Caki2 (cell line): Measurements from ENCODE around the gene DPYSL3. TPM values are rescaled to one million over a fixed set of nuclear protein-coding genes. Genes with fewer than 3 reads are reported as not detected.

ENCODE experiments used
- DNase-seq: peaks from one replicate; pipeline ENCODE4 v3.0.0-alpha.2; 2015; ENCODE audit warnings: low read depth
- in situ Hi-C: cut with HindIII; loops from 2 replicates; pipeline ENCODE4 v1.10.0; 2016; ENCODE audit warnings: low sequenced_read_pairs, low pct_unique_long_range_greater_than_20kb, mixed read lengths
- total RNA-seq: library from RNA; depleted of rRNA; stranded (reverse); fragments of >200 nt; shearing (Covaris generic); gene quantifications from 2 replicates; pipeline ENCODE4 v1.2.3, GENCODE V29; 2014; ENCODE audit warnings: low replicate concordance

Gene DPYSL3
- total RNA-seq, 1 experiment from 2014 or later: 186 TPM

- DNase-seq: peak; percentile 64
- in situ Hi-C loops: no loop called here
Measured at GRCh38 chr5:147482706-147483180, 27.1 kb downstream of the DPYSL3 start.

GRCh38 chr5:147481874-147482705 is 27.8 kb downstream of the DPYSL3 start:
- peak; percentile 61 for DNase-seq
- in situ Hi-C loops: no loop called here

GRCh38 chr5:147481376-147481775 is 28.5 kb downstream of the DPYSL3 start:
- DNase-seq: peak; percentile 66
- in situ Hi-C loops: no loop called here

GRCh38 chr5:147479949-147480348 is 29.9 kb downstream of the DPYSL3 start:
- DNase-seq: peak; percentile 76
- in situ Hi-C loops: no loop called here

GRCh38 chr5:147479444-147479843 is 30.4 kb downstream of the DPYSL3 start:
- in situ Hi-C loops: no loop called here

GRCh38 chr5:147474140-147474539 is 35.7 kb downstream of the DPYSL3 start:
- in situ Hi-C loops: no loop called here

More at GRCh38 chr5:147479444-147479843, 30.4 kb downstream of the DPYSL3 start:
- no peak for DNase-seq

GRCh38 chr5:147472664-147473475 is 37.0 kb downstream of the DPYSL3 start:
- no peak for DNase-seq
- in situ Hi-C loops: no loop called here

More at GRCh38 chr5:147474140-147474539, 35.7 kb downstream of the DPYSL3 start:
- no peak for DNase-seq

GRCh38 chr5:147467973-147468508 is 41.8 kb downstream of the DPYSL3 start:
- DNase-seq: no peak
- in situ Hi-C loops: no loop called here

- DNase-seq: no peak
- in situ Hi-C loops: no loop called here
Measured at GRCh38 chr5:147466360-147466980, 43.4 kb downstream of the DPYSL3 start.

GRCh38 chr5:147465747-147466146 is 44.1 kb downstream of the DPYSL3 start:
- in situ Hi-C loops: no loop called here
- DNase-seq: no peak

GRCh38 chr5:147464211-147464610 is 45.7 kb downstream of the DPYSL3 start:
- in situ Hi-C loops: no loop called here
- DNase-seq: no peak

- no peak for DNase-seq
- in situ Hi-C loops: no loop called here
Measured at GRCh38 chr5:147461915-147462314, 48.0 kb downstream of the DPYSL3 start.

GRCh38 chr5:147460380-147460779 is 49.5 kb downstream of the DPYSL3 start:
- DNase-seq: no peak
- in situ Hi-C loops: no loop called here

- in situ Hi-C loops: no loop called here
Measured at GRCh38 chr5:147458581-147458980, 51.3 kb downstream of the DPYSL3 start.

GRCh38 chr5:147455822-147456450 is 53.9 kb downstream of the DPYSL3 start:
- in situ Hi-C loops: no loop called here

More at GRCh38 chr5:147458581-147458980, 51.3 kb downstream of the DPYSL3 start:
- DNase-seq: no peak

GRCh38 chr5:147454996-147455677 is 54.7 kb downstream of the DPYSL3 start:
- DNase-seq: no peak
- in situ Hi-C loops: no loop called here

More at GRCh38 chr5:147455822-147456450, 53.9 kb downstream of the DPYSL3 start:
- no peak for DNase-seq
